PC-3 (cell line): ENCODE data around the gene OR2AT4. TPM values are rescaled to one million over a fixed set of nuclear protein-coding genes. Genes with fewer than 3 reads are reported as not detected.

ENCODE experiments used
- ATAC-seq: fragments of 200-7000 bp; cut with Tn5 transposase; 2 replicates; pipeline ENCODE4 v1.9.1; 2020; ENCODE audit warnings: mild to moderate bottlenecking, moderate library complexity
- BruUV-seq: library from RNA; stranded (reverse); fragments of 400-500 nt; replicated peaks from 2 replicates; lab custom pipeline; 2021; lab: Mats Ljungman, UMichigan
- CTCF ChIA-PET: fragments of 300-600 bp; sonication (Branson Sonifier 250); formaldehyde crosslinking; loops from one replicate; lab custom pipeline; 2022; ENCODE audit warnings: antibody characterized with exemption; lab: Charles Lee
- POLR2A ChIA-PET: fragments of 300-600 bp; sonication (Branson Sonifier 250); formaldehyde crosslinking; loops from one replicate; lab custom pipeline; 2022; ENCODE audit warnings: antibody characterized with exemption; ENCODE audit not compliant: unreplicated experiment; lab: Charles Lee
- DNase-seq: peaks from one replicate; pipeline ENCODE4 v3.0.0-alpha.2; 2015
- H2AFZ ChIP-seq: fragments of 300-600 bp; sonication (generic); 2 replicates; pipeline ENCODE4 v1.6.0; 2016; ENCODE audit warnings: antibody characterized with exemption, low read length
- H3F3A ChIP-seq: fragments of 300-600 bp; sonication (generic); one replicate; pipeline ENCODE4 v1.6.0; 2017; ENCODE audit warnings: antibody characterized with exemption, low read length, control low read depth, mild to moderate bottlenecking; ENCODE audit not compliant: unreplicated experiment
- H3K27ac ChIP-seq: fragments of 300-600 bp; sonication (generic); 2 replicates; pipeline ENCODE4 v1.5.1; 2016; ENCODE audit warnings: mild to moderate bottlenecking, low read length
- H3K27me3 ChIP-seq: fragments of 300-600 bp; sonication (generic); 2 replicates; pipeline ENCODE4 v1.6.1; 2016; ENCODE audit warnings: low read length, mixed read lengths
- H3K36me3 ChIP-seq: fragments of 300-600 bp; sonication (generic); 2 replicates; pipeline ENCODE4 v1.6.1; 2016; ENCODE audit warnings: low read depth, mixed run types, low read length, mixed read lengths
- H3K4me1 ChIP-seq: fragments of 300-600 bp; sonication (generic); 2 replicates; pipeline ENCODE4 v1.5.1; 2016; ENCODE audit warnings: low read length; ENCODE audit not compliant: insufficient read depth
- H3K4me2 ChIP-seq: fragments of 300-600 bp; sonication (generic); 2 replicates; pipeline ENCODE4 v1.6.0; 2016; ENCODE audit warnings: low read length
- H3K4me3 ChIP-seq: fragments of 300-600 bp; sonication (generic); 2 replicates; pipeline ENCODE4 v1.5.1; 2016; ENCODE audit warnings: mild to moderate bottlenecking, low read length, mixed read lengths
- H3K79me2 ChIP-seq: fragments of 300-600 bp; sonication (generic); 2 replicates; pipeline ENCODE4 v1.6.1; 2017; ENCODE audit warnings: low read length, mixed read lengths
- H3K9ac ChIP-seq: fragments of 300-600 bp; sonication (generic); 2 replicates; pipeline ENCODE4 v1.6.0; 2016; ENCODE audit warnings: mild to moderate bottlenecking, low read length
- H3K9me2 ChIP-seq: fragments of 300-600 bp; sonication (generic); replicated peaks from 2 replicates; pipeline ENCODE4 v1.6.1; 2016; ENCODE audit warnings: mixed run types, low read length, mixed read lengths
- H3K9me3 ChIP-seq: fragments of 300-600 bp; sonication (generic); 2 replicates; pipeline ENCODE4 v1.6.1; 2016; ENCODE audit warnings: low read length, mixed read lengths
- H4K20me1 ChIP-seq: fragments of 300-600 bp; sonication (generic); 2 replicates; pipeline ENCODE4 v1.6.1; 2016; ENCODE audit warnings: low read length, mixed read lengths
- EZH2 ChIP-seq: fragments of 300-600 bp; sonication (generic); IDR thresholded peaks from one replicate; pipeline ENCODE4 v1.6.1; 2017; ENCODE audit warnings: antibody characterized with exemption, mild to moderate bottlenecking, low read length; ENCODE audit not compliant: unreplicated experiment
- EZH2phosphoT487 ChIP-seq: fragments of 300-600 bp; sonication (generic); IDR thresholded peaks from 2 replicates; pipeline ENCODE4 v1.6.1; 2018; ENCODE audit warnings: mild to moderate bottlenecking, antibody characterized with exemption, low read length, borderline replicate concordance
- intact Hi-C: fragments of 100-400 bp; cut with micrococcal nuclease; formaldehyde crosslinking; loops from 2 replicates; pipeline ENCODE4 v1.9.0; 2023
- total RNA-seq: library from RNA; depleted of rRNA; stranded (reverse); fragments of >200 nt; gene quantifications from 2 replicates; pipeline ENCODE4 v1.2.3, GENCODE V29; 2014
- TF ChIP-seq, protein P1 (sequence below): fragments of 300-600 bp; sonication (generic); conservative IDR thresholded peaks from 2 replicates; pipeline ENCODE4 v1.5.1; 2017; ENCODE audit warnings: antibody characterized with exemption, low read depth, mild to moderate bottlenecking, low read length

The OR2AT4 gene
- total RNA-seq, 1 experiment from 2014 or later = not detected

DNA sequence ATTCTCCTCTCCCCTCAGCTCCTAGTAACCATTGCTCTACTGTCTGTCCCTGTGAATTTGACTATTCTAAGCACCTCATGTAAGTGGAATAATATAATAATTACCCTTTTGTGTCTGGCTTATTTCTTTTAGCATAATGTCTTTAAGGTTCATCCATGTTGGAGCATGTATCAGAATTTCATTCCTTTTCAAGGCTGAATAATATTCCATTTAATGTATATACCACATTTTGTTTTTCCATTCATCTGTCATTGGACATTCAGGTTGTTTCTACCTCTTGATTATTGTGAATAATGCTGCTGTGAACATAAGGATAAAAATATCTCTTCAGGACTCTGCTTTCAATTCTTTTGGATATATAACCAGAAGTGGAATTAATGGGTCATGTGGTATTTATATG, 28.1 kb downstream of the OR2AT4 start:
- Histone ChIP-seq H3K9me3 (no peaks in the 10 kb centered on the region), H3K9ac (no peak overlapping the region), H3K36me3 (no peaks in the 10 kb centered on the region), H3K4me2 (no peak overlapping the region), H3K9me2 (no peaks in the 10 kb centered on the region; the same call in 1 of the 2 replicates), H4K20me1 (no peaks in the 10 kb centered on the region), H2AFZ (no peak overlapping the region), H3F3A (no peaks in the 10 kb centered on the region), H3K4me1 (peaks cover 13% of the 10 kb centered on the region), H3K79me2 (no peaks in the 10 kb centered on the region), H3K27me3 (peaks cover 34% of the 10 kb centered on the region; the same call in 1 of the 2 replicates), H3K4me3 (no peak overlapping the region), H3K27ac (no peak overlapping the region)
- BruUV-seq = no TSS peak
- intact Hi-C loops = no loop called here
- ChIA-PET POLR2A (no interaction called here), CTCF (no interaction called here)
- no peak for TF ChIP-seq EZH2phosphoT487
- TF ChIP-seq, protein P1, sequence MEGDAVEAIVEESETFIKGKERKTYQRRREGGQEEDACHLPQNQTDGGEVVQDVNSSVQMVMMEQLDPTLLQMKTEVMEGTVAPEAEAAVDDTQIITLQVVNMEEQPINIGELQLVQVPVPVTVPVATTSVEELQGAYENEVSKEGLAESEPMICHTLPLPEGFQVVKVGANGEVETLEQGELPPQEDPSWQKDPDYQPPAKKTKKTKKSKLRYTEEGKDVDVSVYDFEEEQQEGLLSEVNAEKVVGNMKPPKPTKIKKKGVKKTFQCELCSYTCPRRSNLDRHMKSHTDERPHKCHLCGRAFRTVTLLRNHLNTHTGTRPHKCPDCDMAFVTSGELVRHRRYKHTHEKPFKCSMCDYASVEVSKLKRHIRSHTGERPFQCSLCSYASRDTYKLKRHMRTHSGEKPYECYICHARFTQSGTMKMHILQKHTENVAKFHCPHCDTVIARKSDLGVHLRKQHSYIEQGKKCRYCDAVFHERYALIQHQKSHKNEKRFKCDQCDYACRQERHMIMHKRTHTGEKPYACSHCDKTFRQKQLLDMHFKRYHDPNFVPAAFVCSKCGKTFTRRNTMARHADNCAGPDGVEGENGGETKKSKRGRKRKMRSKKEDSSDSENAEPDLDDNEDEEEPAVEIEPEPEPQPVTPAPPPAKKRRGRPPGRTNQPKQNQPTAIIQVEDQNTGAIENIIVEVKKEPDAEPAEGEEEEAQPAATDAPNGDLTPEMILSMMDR = no peak
- TF ChIP-seq EZH2 = no peak
- ATAC-seq = no peak
- DNase-seq = no peak

DNA sequence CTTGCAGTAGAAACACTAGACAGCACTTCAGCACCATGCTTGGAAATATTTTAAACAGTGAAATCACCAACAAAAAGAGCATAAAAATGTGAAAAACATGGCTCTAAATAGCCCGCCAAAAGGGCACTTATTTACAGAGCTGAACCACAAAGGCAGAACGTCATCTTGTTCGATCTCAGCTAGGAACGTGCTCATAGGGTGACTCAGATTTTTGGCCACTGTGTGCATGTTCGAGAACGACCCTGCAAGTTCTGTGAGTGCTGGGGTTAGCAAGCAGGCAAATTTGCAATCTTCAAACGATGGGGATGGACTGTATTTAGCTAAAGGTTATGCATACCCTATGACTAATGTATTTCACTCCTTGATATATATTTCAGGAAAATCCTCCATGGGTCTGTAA, 30.6 kb downstream of the OR2AT4 start:
- POLR2A ChIA-PET = no interaction called here

More for the DNA sequence above, 30.6 kb downstream of the OR2AT4 start:
- H4K20me1 ChIP-seq = no peaks in the 10 kb centered on the region
- no peaks in the 10 kb centered on the region for H3K36me3 ChIP-seq
- no peak for TF ChIP-seq EZH2phosphoT487
- TF ChIP-seq, protein P1 = no peak
- TF ChIP-seq EZH2 = no peak
- no peaks in the 10 kb centered on the region; the same call in 1 of the 2 replicates for H3K9me2 ChIP-seq
- peak overlapping the region; percentile 24 for H3K4me2 ChIP-seq
- intact Hi-C loops = no loop called here
- no peaks in the 10 kb centered on the region for H3F3A ChIP-seq
- no peak overlapping the region for H3K4me3 ChIP-seq
- CTCF ChIA-PET = no interaction called here
- peaks cover 14% of the 10 kb centered on the region for H3K4me1 ChIP-seq
- no peaks in the 10 kb centered on the region for H3K79me2 ChIP-seq
- H2AFZ ChIP-seq = peak overlapping the region; percentile 28; the same call in 1 of the 2 replicates
- no peak overlapping the region for H3K9ac ChIP-seq
- DNase-seq (peak; percentile 54), ATAC-seq (peak; percentile 24; the same call in 1 of the 2 replicates)
- H3K27ac ChIP-seq = peak overlapping the region; percentile 41
- BruUV-seq = no TSS peak
- H3K27me3 ChIP-seq = peaks cover 9% of the 10 kb centered on the region; the same call in 1 of the 2 replicates
- H3K9me3 ChIP-seq = no peaks in the 10 kb centered on the region
